Ovary (tissue), 9 donors: Measurements from ENCODE around the gene CPD. TPM values are rescaled to one million over a fixed set of nuclear protein-coding genes. Genes with fewer than 3 reads are reported as not detected.

Source experiments
- DNase-seq, 5 donors: peaks; one replicate each; pipeline ENCODE4 v3.0.0-alpha.2; 2019 to 2020
- H3K27ac ChIP-seq, 2 donors: fragments of 200-600 bp; one replicate each; pipeline versions ENCODE4 v1.5.1 to v1.8.0; 2019 to 2022
- H3K27me3 ChIP-seq: fragments of 200-600 bp; one replicate; pipeline ENCODE4 v1.8.0; 2022
- H3K36me3 ChIP-seq: fragments of 200-600 bp; sonication (generic); one replicate; pipeline ENCODE4 v1.5.1; 2019
- H3K4me1 ChIP-seq: one replicate; pipeline ENCODE4 v1.8.1; 2013; ENCODE audit warnings: mild to moderate bottlenecking, moderate library complexity; ENCODE audit not compliant: insufficient read depth
- H3K4me3 ChIP-seq: fragments of 200-600 bp; sonication (generic); one replicate; pipeline ENCODE4 v1.5.1; 2017
- H3K9me3 ChIP-seq, 2 donors: fragments of 200-600 bp in 1 of 2; sonication (generic) in 1 of 2; one replicate each; pipeline versions ENCODE4 v1.5.1 to v1.8.1; 2013 to 2019; ENCODE audit warnings: mild to moderate bottlenecking in 1 of 2, moderate library complexity in 1 of 2
- CTCF ChIP-seq, 3 donors: fragments of 450-650 bp in 2 of 3; fragments of 200-600 bp in 1 of 3; IDR thresholded peaks; one replicate each; pipeline versions ENCODE4 v1.5.1 to v1.8.0; 2016 to 2022; ENCODE audit warnings: antibody characterized with exemption in 3 of 3, mild to moderate bottlenecking in 1 of 3
- EP300 ChIP-seq: sonication (generic); formaldehyde crosslinking; IDR thresholded peaks from one replicate; pipeline ENCODE4 v1.6.1; 2017; ENCODE audit warnings: antibody characterized with exemption
- POLR2A ChIP-seq: fragments of 450-650 bp; IDR thresholded peaks from one replicate; pipeline ENCODE4 v1.6.1; 2017; ENCODE audit warnings: antibody characterized with exemption, mild to moderate bottlenecking, moderate library complexity
- WGBS, 3 donors: extraction: QIAGEN DNeasy Blood & Tissue Kit in 1 of 3; methylation state at CpG; one replicate each; pipeline versions ENCODE4 v1.1.5 to v1.1.7; 2013 to 2017; 5-methylcytosine and 5-hydroxymethylcytosine counted together
- intact Hi-C, 4 donors: fragments of 100-400 bp; cut with DNase I; formaldehyde crosslinking; loops; one replicate each; pipeline versions ENCODE4 v1.11.0 to v1.15.1; 2022 to 2023
- polyA plus RNA-seq, 2 donors: library from polyadenylated mRNA; stranded (reverse); fragments of 200-250 nt in 1 of 2; fragments of 350-450 nt in 1 of 2; fragmentation: Illumina TruSeq in 1 of 2; extraction: RNeasy Lipid Tissue Mini Kit (QIAGEN cat#74804) in 1 of 2; gene quantifications; one replicate each; pipeline ENCODE4 v1.2.3, GENCODE V29; 2013 to 2014
- total RNA-seq, 7 donors: library from RNA; depleted of rRNA in 2 of 7; stranded (reverse); fragments of >200 nt in 2 of 7; fragmentation: NEBNext Ultra II Directional in 3 of 7; extraction: Animal tissue kit (Norgen Biotek cat#: 25700) in 3 of 7; gene quantifications; one replicate each; pipeline versions ENCODE4 v1.1.0 to v1.2.4, GENCODE V29; 2016 to 2023
- donor health status: DM: no; HTN: no; CAD: no; lungs with moderate emphysema.
- donor health status: DM: no; HTN: no; CAD: no.
- donor health status: Bipolar disorder and iron deficiency.
- donor health status: DM: yes; HTN: yes; CAD: no.
- donor health status: DM: no; HTN: no; CAD: no.
- donor health status: DM: yes; HTN: yes; CAD: no.

Gene CPD
- total and polyA plus RNA-seq, 9 donors, result 8.6 to 53.8 (median 28.6) TPM

DNA sequence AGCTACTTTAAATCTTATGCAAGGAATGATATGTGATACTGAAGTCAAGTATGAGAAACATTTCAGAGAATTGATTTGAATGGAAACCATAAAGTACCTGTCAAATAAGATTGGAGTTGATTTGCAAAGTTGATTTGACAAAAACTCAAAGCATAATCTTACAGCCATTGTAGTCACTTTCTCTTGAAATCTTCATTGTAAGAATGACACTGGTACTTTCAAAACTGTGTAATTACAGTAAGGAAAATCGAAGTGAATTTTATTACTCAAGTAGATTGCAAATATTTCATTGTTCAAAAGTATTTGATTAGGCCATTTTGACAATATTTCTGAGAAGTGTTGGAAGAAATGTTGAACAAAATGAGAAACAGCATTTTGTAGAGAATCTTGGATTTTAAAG, 3.6 kb downstream of the CPD start:
- peaks cover 3% of the 10 kb centered on the region for H3K4me1 ChIP-seq
- DNase-seq, result no peak
- intact Hi-C loops, result no loop called here
- TF ChIP-seq EP300, result no peak
- TF ChIP-seq POLR2A, result no peak
- no peak for TF ChIP-seq CTCF (IDR thresholded peaks at IDR 0.05)
- no peaks in the 10 kb centered on the region for H3K36me3 ChIP-seq
- WGBS, 3 donors, result 92 to 96% (median 93%) methylated on average over 1 of the region's 1 CpG
- no peak overlapping the region for H3K4me3 ChIP-seq
- no peak overlapping the region for H3K27ac ChIP-seq
- no peaks in the 10 kb centered on the region for H3K9me3 ChIP-seq
- H3K27me3 ChIP-seq, result no peaks in the 10 kb centered on the region

GRCh38 chr17:30388321-30389179, 9.8 kb downstream of the CPD start:
- intact Hi-C loops, result no loop called here
- no peak for DNase-seq
- 90 to 94% (median 94%) methylated on average over 25 to 35 of the region's 35 CpGs for WGBS, 3 donors
- no peaks in the 10 kb centered on the region for H3K27me3 ChIP-seq
- no peak overlapping the region for H3K4me3 ChIP-seq
- H3K27ac ChIP-seq, result no peak overlapping the region
- H3K9me3 ChIP-seq, result no peaks in the 10 kb centered on the region
- no peaks in the 10 kb centered on the region for H3K36me3 ChIP-seq
- no peak for TF ChIP-seq EP300
- no peaks in the 10 kb centered on the region for H3K4me1 ChIP-seq

DNA sequence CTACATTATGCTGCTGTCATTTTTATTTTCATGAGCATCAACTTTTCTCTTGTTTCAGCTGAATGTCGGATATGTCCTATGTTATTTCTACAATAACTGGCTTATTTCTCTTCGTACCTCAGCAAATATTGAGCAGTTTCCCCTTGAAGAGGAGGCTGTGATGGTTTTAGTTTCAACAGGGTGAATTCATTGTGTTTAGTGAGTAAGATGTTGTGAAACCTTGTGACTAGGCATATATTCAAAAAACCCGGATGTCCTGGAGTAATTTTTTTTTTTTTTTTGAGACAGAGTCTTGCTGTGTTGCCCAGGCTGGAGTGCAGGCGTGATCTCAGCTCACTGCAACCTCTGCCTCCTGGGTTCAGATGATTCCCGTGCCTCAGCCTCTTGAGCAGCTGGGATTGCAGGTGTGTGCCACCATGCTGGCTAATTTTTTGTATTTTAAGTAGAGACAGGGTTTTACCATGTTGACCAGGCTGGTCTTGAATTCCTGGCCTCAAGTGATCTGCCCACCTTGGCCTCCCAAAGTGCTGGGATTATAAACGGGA, 11.1 kb downstream of the CPD start:
- Histone ChIP-seq H3K27ac (no peak overlapping the region), H3K9me3 (no peaks in the 10 kb centered on the region), H3K27me3 (no peaks in the 10 kb centered on the region), H3K36me3 (no peaks in the 10 kb centered on the region), H3K4me1 (no peaks in the 10 kb centered on the region), H3K4me3 (no peak overlapping the region)
- TF ChIP-seq CTCF (IDR thresholded peaks at IDR 0.05) (no peak), POLR2A (no peak), EP300 (no peak)
- 86 to 90% (median 88%) methylated on average over 6 of the region's 6 CpGs for WGBS, 3 donors
- intact Hi-C loops, result no loop called here
- no peak for DNase-seq

GRCh38 chr17:30391534-30391933, 12.8 kb downstream of the CPD start:
- H3K27ac ChIP-seq, result no peak overlapping the region
- no peak overlapping the region for H3K4me3 ChIP-seq
- no peaks in the 10 kb centered on the region for H3K27me3 ChIP-seq
- no peak for DNase-seq
- WGBS, 3 donors, result 93 to 100% (median 98%) methylated on average over 2 of the region's 2 CpGs
- no peaks in the 10 kb centered on the region for H3K4me1 ChIP-seq
- H3K36me3 ChIP-seq, result no peaks in the 10 kb centered on the region
- H3K9me3 ChIP-seq, result no peaks in the 10 kb centered on the region
- TF ChIP-seq CTCF (IDR thresholded peaks at IDR 0.05) (no peak), POLR2A (no peak), EP300 (no peak)
- intact Hi-C loops, result no loop called here

GRCh38 chr17:30393491-30393890, 14.8 kb downstream of the CPD start:
- intact Hi-C loops, result no loop called here
- TF ChIP-seq POLR2A (no peak), CTCF (IDR thresholded peaks at IDR 0.05) (no peak), EP300 (no peak)
- H3K4me1 ChIP-seq, result no peaks in the 10 kb centered on the region
- H3K9me3 ChIP-seq, result no peaks in the 10 kb centered on the region
- H3K4me3 ChIP-seq, result no peak overlapping the region
- H3K27me3 ChIP-seq, result no peaks in the 10 kb centered on the region
- DNase-seq, result no peak
- no peaks in the 10 kb centered on the region for H3K36me3 ChIP-seq
- no peak overlapping the region for H3K27ac ChIP-seq
- 74 to 93% (median 79%) methylated on average over 4 of the region's 4 CpGs for WGBS, 3 donors
